WI38 (cell line): Measurements from ENCODE around the gene VSTM2B.

Experiments used
- H3K4me3 ChIP-seq: 2 replicates; pipeline ENCODE4 v1.5.1; 2011; ENCODE audit warnings: low read depth, mild to moderate bottlenecking, control low read depth, low read length
- CTCF ChIP-seq: IDR thresholded peaks from 2 replicates; pipeline ENCODE4 v1.5.1; 2012; ENCODE audit warnings: low read depth, mild to moderate bottlenecking, control low read depth, low read length

The VSTM2B gene

DNA sequence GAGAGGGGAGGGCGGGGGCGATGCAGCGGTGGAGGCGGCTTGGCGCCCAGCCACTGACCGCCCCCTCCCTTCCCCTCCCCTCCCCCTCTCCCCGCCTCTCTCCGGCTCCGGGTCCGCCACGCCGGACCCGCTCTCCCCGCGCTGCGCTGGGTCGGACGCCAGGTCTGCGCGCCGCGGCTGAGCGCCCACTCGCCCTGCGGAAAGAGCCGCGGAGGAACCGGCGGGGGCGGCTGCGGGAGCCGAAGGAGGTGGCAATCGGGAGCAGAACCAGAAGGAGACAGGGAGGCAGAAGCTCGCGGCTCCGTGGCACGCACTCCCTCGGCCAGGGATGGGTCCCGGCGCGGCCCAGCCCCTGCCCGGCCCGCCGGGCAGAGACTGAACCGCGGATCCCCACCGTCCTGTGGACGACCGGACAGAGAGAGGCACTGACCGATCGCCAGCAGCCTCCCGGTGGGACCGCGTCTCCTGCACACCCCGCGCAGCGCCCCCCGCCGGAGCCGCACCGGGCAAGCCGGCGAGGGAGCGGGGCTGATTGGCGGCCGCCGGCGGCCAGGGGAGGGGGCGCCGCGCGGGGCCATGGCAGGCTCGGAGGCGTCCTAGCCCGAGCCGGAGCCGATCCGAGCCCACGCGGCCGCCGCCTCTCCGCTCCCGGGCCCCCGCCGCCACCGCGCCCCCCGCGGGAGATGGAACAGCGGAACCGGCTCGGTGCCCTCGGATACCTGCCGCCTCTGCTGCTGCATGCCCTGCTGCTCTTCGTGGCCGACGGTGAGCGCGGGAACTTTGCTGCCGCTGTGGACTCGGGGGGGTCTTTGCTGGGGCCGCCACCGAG, at the start of gene VSTM2B:
Gene VSTM2B (plus strand): TSS at position 94 of the 829 bp plus-strand sequence. CDS start 590 bp downstream, at position 684.
- no peak for TF ChIP-seq CTCF
- no peak within 1 kb of the TSS for H3K4me3 ChIP-seq

DNA sequence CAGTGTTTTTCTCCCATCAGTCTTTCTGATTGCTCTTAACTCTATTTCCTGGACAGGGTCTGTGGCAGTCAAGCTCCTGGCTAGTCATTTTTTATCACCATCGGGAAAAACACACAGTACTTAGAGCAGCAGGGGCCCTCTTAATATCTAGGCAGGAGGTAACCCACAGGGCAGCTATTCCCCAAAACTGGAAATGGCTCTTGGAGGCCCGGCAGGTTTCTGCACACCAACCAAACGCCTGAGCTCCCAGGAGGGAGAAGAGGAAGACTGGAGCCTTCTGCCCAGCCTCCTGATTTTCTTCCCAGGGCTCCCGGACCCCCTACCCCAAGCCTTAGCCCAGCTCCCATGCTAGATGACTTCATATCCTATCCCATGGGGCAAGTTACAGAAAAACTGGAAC, 49.3 kb upstream of the VSTM2B start:
- no peak for TF ChIP-seq CTCF
- H3K4me3 ChIP-seq = no peak overlapping the region

DNA sequence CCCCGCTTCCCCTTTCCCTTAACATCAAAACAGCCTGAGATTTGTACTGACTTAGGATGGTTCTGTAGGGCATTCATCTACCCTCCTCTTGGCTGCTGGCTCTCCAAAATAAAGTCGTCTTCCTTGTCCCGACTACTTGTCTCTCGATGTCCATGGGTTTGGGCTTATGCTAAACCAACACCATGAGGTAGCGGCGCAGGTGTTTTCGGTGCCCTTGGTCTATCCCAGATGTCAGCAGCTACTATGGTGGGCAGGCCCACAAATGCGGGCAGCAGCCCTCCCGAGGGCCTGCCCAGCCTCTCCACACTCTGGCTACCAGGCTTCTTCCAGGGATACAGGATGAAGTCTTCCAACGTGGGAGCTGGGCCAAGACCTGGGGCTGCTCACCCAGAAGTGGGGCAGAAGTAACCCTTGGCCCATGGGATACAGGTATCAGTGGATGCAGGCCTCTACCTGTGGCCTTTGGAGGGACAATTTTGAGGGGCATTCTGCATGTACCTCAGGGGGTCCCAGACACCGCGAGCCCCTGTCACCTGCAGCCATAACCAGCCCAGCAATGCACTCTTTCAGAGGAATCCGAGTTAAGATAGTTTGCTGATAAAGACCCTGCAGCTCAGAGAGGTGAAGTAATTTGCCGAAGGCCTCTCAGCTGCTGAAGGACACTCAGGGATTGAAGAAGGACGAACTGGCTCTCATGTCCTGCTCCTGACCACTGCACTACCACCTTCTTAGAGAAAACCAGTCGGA, 47.8 kb upstream of the VSTM2B start:
- no peak for TF ChIP-seq CTCF
- no peak overlapping the region for H3K4me3 ChIP-seq

DNA sequence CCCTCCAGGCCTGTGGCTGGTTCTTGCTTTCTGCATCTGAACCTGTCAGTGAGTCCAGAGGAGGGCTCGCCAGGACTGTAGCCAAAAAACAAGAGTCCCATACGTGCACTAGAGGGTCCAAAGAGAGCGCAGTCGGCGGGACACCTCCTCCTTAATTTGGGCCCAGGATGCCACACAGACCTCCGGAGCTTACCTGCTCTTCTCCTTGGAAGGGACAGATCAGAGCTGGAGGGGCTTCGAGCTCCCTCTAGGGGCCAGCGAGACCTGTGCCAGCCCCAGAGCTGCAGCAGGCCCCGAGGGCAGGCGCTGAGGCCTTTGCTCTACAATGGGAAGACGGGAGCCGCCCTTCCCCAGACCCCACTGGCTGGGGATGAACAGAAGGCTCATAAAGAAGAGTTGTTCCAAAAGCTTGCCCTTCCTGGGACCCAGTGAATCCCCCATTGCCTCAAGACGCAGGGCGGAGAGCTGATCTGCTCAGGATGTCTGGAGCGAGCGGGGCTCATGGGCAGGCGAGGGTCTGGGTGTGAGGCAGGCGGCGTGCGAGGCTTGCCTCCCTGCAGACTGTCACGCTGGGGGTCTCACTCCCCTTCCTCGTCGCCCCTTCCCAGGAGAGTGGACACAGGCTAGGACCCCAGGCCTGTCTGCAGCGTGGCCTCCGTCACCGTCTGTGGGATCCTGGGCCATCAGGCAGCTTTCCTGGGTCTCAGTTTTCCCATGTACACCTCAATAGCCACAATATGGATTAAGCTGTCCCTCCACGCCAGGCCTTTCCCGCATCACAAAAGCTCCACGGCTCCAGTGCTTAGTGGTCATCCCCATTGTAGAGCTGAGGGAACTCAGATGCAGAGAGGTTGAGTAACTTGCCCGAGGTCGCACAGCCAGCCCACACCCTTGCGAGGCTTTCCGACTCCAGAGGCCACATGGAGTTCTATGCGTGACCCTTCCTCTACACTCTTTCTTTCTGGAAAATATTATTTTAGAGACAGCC, 46.9 kb upstream of the VSTM2B start:
- H3K4me3 ChIP-seq = no peak overlapping the region
- no peak for TF ChIP-seq CTCF

GRCh38 chr19:29479941-29480340, 45.9 kb upstream of the VSTM2B start:
- H3K4me3 ChIP-seq = no peak overlapping the region
- no peak for TF ChIP-seq CTCF

DNA sequence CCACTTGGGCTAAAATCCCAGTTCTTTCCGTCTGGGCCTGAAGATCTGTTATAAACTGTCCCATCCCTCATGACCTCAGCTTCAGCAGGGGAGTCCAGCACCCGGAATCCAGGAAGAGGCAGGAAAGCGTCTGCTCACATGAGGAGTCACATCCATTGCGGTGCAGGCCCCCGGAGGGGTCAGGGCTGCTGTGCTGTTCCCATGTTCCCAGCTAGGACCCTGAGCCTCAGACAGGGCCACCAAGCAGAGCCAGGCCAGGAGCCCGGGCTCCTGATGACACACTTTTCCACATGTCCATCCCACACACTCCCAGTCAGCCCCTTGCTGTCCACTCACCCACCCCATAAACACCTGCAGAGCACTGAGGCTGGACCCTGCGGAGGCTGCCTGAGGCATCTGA, 45.3 kb upstream of the VSTM2B start:
- no peak overlapping the region for H3K4me3 ChIP-seq
- no peak for TF ChIP-seq CTCF
